IMR-90 (cell line): ENCODE measurements around the gene ZNF217. TPM values are rescaled to one million over a fixed set of nuclear protein-coding genes. Genes with fewer than 3 reads are reported as not detected.

Experiments used
- ATAC-seq: fragments of 200-7000 bp; cut with Tn5 transposase; 2 replicates; pipeline ENCODE4 v1.9.1; 2020; ENCODE audit warnings: low read depth, mild to moderate bottlenecking, moderate library complexity
- BruUV-seq: library from RNA; stranded (reverse); fragments of 400-500 nt; replicated peaks from 2 replicates; lab custom pipeline; 2021; lab: Mats Ljungman, UMichigan
- CTCF ChIA-PET: fragments of 300-600 bp; formaldehyde crosslinking; extraction: SDS; loops from one replicate; lab custom pipeline; 2021; ENCODE audit warnings: antibody characterized with exemption; lab: Yijun Ruan, JAX
- POLR2A ChIA-PET: fragments of 300-600 bp; sonication (Branson Sonifier 250); formaldehyde crosslinking; loops from one replicate; lab custom pipeline; 2022; ENCODE audit warnings: antibody characterized with exemption; ENCODE audit not compliant: unreplicated experiment; lab: Charles Lee
- DNase-seq: peaks from one replicate; pipeline ENCODE4 v3.0.0; 2013
- H2AFZ ChIP-seq: replicated peaks from 2 replicates; pipeline ENCODE3; 2013; ENCODE audit warnings: low read length, mild to moderate bottlenecking; ENCODE audit not compliant: poor library complexity
- H2AK5ac ChIP-seq: 2 replicates; pipeline ENCODE4 v1.6.1; 2013; ENCODE audit warnings: low read depth, low read length, inconsistent platforms
- H2AK9ac ChIP-seq: replicated peaks from 2 replicates; pipeline ENCODE3; 2013; ENCODE audit warnings: mild to moderate bottlenecking, low read depth, low read length, moderate library complexity; ENCODE audit not compliant: poor library complexity
- H2BK120ac ChIP-seq: 2 replicates; pipeline ENCODE4 v1.6.1; 2013; ENCODE audit warnings: low read depth, low read length, inconsistent platforms
- H2BK15ac ChIP-seq: 3 replicates; pipeline ENCODE4 v1.6.1; 2013; ENCODE audit warnings: low read depth, low read length, inconsistent platforms
- H2BK20ac ChIP-seq: 2 replicates; pipeline ENCODE4 v1.6.1; 2013; ENCODE audit warnings: low read depth, mild to moderate bottlenecking, inconsistent platforms, low read length, moderate library complexity
- H2BK5ac ChIP-seq: 2 replicates; pipeline ENCODE4 v1.6.1; 2013; ENCODE audit warnings: mild to moderate bottlenecking, low read depth, low read length, inconsistent platforms; ENCODE audit not compliant: poor library complexity, severe bottlenecking
- H3K14ac ChIP-seq: replicated peaks from 2 replicates; pipeline ENCODE4 v1.6.1; 2013; ENCODE audit warnings: low read depth, low read length, inconsistent platforms
- H3K18ac ChIP-seq: 2 replicates; pipeline ENCODE4 v1.6.1; 2013; ENCODE audit warnings: low read depth, low read length, control low read depth
- H3K23ac ChIP-seq: 2 replicates; pipeline ENCODE4 v1.6.1; 2013; ENCODE audit warnings: low read depth, low read length, inconsistent platforms
- H3K27ac ChIP-seq: 2 replicates; pipeline ENCODE4 v1.5.1; 2013; ENCODE audit warnings: mild to moderate bottlenecking, control low read depth, low read length; ENCODE audit not compliant: insufficient read depth
- H3K27me3 ChIP-seq: 2 replicates; pipeline ENCODE4 v1.6.1; 2013; ENCODE audit warnings: low read length; ENCODE audit not compliant: control insufficient read depth, insufficient read depth
- H3K36me3 ChIP-seq: 2 replicates; pipeline ENCODE4 v1.6.1; 2013; ENCODE audit warnings: low read length, mixed read lengths; ENCODE audit not compliant: control insufficient read depth, insufficient read depth
- H3K4ac ChIP-seq: 2 replicates; pipeline ENCODE4 v1.6.1; 2013; ENCODE audit warnings: low read depth, low read length, inconsistent platforms
- H3K4me1 ChIP-seq: 2 replicates; pipeline ENCODE4 v1.6.1; 2013; ENCODE audit warnings: low read length, mixed read lengths; ENCODE audit not compliant: control insufficient read depth, insufficient read depth
- H3K4me2 ChIP-seq: 2 replicates; pipeline ENCODE4 v1.6.1; 2013; ENCODE audit warnings: low read depth, mild to moderate bottlenecking, control low read depth, low read length, moderate library complexity
- H3K4me3 ChIP-seq: 2 replicates; pipeline ENCODE4 v1.5.1; 2013; ENCODE audit warnings: low read depth, mild to moderate bottlenecking, control low read depth, low read length, moderate library complexity; ENCODE audit not compliant: insufficient read depth
- H3K56ac ChIP-seq: 2 replicates; pipeline ENCODE4 v1.6.1; 2013; ENCODE audit warnings: low read length, inconsistent platforms; ENCODE audit not compliant: insufficient read depth; ENCODE audit errors: extremely low read depth
- H3K79me1 ChIP-seq, 2 experiments: 2 replicates each; pipeline ENCODE4 v1.6.1; 2013; ENCODE audit warnings: low read length in 2 of 2, inconsistent platforms in 1 of 2, low read depth in 1 of 2
- H3K9ac ChIP-seq: 2 replicates; pipeline ENCODE4 v1.6.1; 2013; ENCODE audit warnings: low read depth, low read length, control low read depth
- H3K9me1 ChIP-seq: 2 replicates; pipeline ENCODE4 v1.6.1; 2013; ENCODE audit warnings: low read length, inconsistent platforms; ENCODE audit not compliant: insufficient read depth
- H3K9me3 ChIP-seq: 2 replicates; pipeline ENCODE4 v1.6.1; 2013; ENCODE audit warnings: low read length; ENCODE audit not compliant: control insufficient read depth, insufficient read depth
- H4K20me1 ChIP-seq: 2 replicates; pipeline ENCODE4 v1.6.1; 2013; ENCODE audit warnings: low read length, inconsistent platforms; ENCODE audit not compliant: insufficient read depth
- H4K5ac ChIP-seq: 2 replicates; pipeline ENCODE4 v1.6.1; 2013; ENCODE audit warnings: mild to moderate bottlenecking, low read depth, low read length, control low read depth
- H4K8ac ChIP-seq, 2 experiments: 2 replicates each; pipeline ENCODE4 v1.6.1; 2013; ENCODE audit warnings: low read depth in 2 of 2, low read length in 2 of 2, control low read depth in 1 of 2, inconsistent platforms in 1 of 2
- H4K91ac ChIP-seq: 2 replicates; pipeline ENCODE4 v1.6.1; 2013; ENCODE audit warnings: low read depth, low read length, inconsistent platforms; ENCODE audit not compliant: insufficient read depth
- CHD1 ChIP-seq: IDR thresholded peaks from 2 replicates; pipeline ENCODE4 v1.6.1; 2012; ENCODE audit warnings: low read depth, low read length, improper control_type of control experiment
- FOS ChIP-seq: fragments of 150-350 bp; IDR thresholded peaks from 2 replicates; pipeline ENCODE4 v1.6.1; 2016; ENCODE audit warnings: low read depth, low read length
- MAFK ChIP-seq: IDR thresholded peaks from 2 replicates; pipeline ENCODE4 v1.6.1; 2012; ENCODE audit warnings: low read depth, low read length, improper control_type of control experiment
- NFE2L2 ChIP-seq: fragments of 150-350 bp; IDR thresholded peaks from 2 replicates; pipeline ENCODE4 v1.6.1; 2016; ENCODE audit warnings: low read depth, mild to moderate bottlenecking, low read length
- POLR2A ChIP-seq: IDR thresholded peaks from 2 replicates; pipeline ENCODE4 v1.6.1; 2012; ENCODE audit warnings: mild to moderate bottlenecking, low read depth, low read length
- RAD21 ChIP-seq: IDR thresholded peaks from 2 replicates; pipeline ENCODE4 v1.6.1; 2012; ENCODE audit warnings: low read length, improper control_type of control experiment
- RFX5 ChIP-seq: IDR thresholded peaks from 2 replicates; pipeline ENCODE4 v1.8.0; 2012; ENCODE audit warnings: low read depth, mild to moderate bottlenecking, low read length, moderate library complexity
- SMC3 ChIP-seq: fragments of 150-350 bp; IDR thresholded peaks from 2 replicates; pipeline ENCODE4 v1.6.1; 2016; ENCODE audit warnings: low read depth, mild to moderate bottlenecking, antibody characterized with exemption, low read length, moderate library complexity
- USF2 ChIP-seq: fragments of 150-350 bp; IDR thresholded peaks from 2 replicates; pipeline ENCODE4 v1.6.1; 2017; ENCODE audit warnings: mild to moderate bottlenecking, antibody characterized with exemption, low read length, low read depth
- WGBS, 2 experiments: methylation state at CpG; one replicate each; pipeline versions ENCODE4 v1.1.5 to v1.1.7; 2013; ENCODE audit warnings: missing lambda C conversion rate in 2 of 2; ENCODE audit not compliant: insufficient read length in 1 of 2; ENCODE audit errors: extremely low coverage in 2 of 2; 5-methylcytosine and 5-hydroxymethylcytosine counted together
- dilution Hi-C: fragments of 300-500 bp; cut with HindIII; formaldehyde crosslinking; loops from one replicate; pipeline ENCODE4 v1.14.3; 2018; ENCODE audit warnings: low sequenced_read_pairs; ENCODE audit not compliant: unreplicated experiment
- in situ Hi-C: fragments of 300-500 bp; cut with MboI; formaldehyde crosslinking; loops from 3 replicates; pipeline ENCODE4 v1.14.3; 2019; ENCODE audit warnings: low sequenced_read_pairs, inconsistent platforms, mixed read lengths
- intact Hi-C: fragments of 100-400 bp; cut with micrococcal nuclease; formaldehyde crosslinking; loops from 2 replicates; pipeline ENCODE4 v1.10.0; 2022
- polyA plus RNA-seq, 3 experiments: library from polyadenylated mRNA; depleted of rRNA; stranded (reverse); fragments of >200 nt; gene quantifications; 2 replicates each; pipeline ENCODE4 v1.2.3, GENCODE V29; 2012; ENCODE audit warnings: low replicate concordance in 1 of 3
- total RNA-seq: library from RNA; depleted of rRNA; stranded (reverse); fragments of >200 nt; gene quantifications from 2 replicates; pipeline ENCODE4 v1.2.3, GENCODE V29; 2012

The ZNF217 gene
- total and polyA plus RNA-seq, 2 of the 4 experiments (the other 2 are of a cell fraction), result 9.1 to 27.8 TPM

GRCh38 chr20:53598140-53599043, 4.8 kb upstream of the ZNF217 start:
- Histone ChIP-seq H3K18ac (peak overlapping the region; percentile 57), H3K27me3 (no peaks in the 10 kb centered on the region), H3K27ac (no peak overlapping the region), H3K79me1 (no peaks in the 10 kb centered on the region), H3K14ac (no peak overlapping the region), H4K20me1 (no peaks in the 10 kb centered on the region), H2AK9ac (peak overlapping the region; percentile 65), H3K4me1 (peaks cover 5% of the 10 kb centered on the region), H2BK5ac (no peak overlapping the region), H2BK20ac (no peak overlapping the region; the same call in 1 of the 2 replicates), H3K4me3 (no peak overlapping the region), H3K4ac (peak overlapping the region; percentile 40; the same call in 1 of the 2 replicates), H4K5ac (no peak overlapping the region), H3K9me1 (no peaks in the 10 kb centered on the region), H3K23ac (0 out of 2 replicates have a peak overlapping the region, but pooled peaks have one; percentile 31), H2AFZ (peak overlapping the region; percentile 13), H2BK15ac (no peak overlapping the region), H4K8ac (no peak overlapping the region), H3K56ac (no peak overlapping the region), H3K9ac (no peak overlapping the region), H3K36me3 (no peaks in the 10 kb centered on the region), H2BK120ac (peak overlapping the region; percentile 25; the same call in 1 of the 2 replicates), H3K9me3 (no peaks in the 10 kb centered on the region), H2AK5ac (peak overlapping the region; percentile 64; the same call in 1 of the 2 replicates), H3K4me2 (no peak overlapping the region), H4K91ac (no peak overlapping the region)
- WGBS, 2 experiments, result 92% methylated on average over 6 of the region's 9 CpGs; no CpG with 5 or more reads in 1 of the 2 experiments
- ATAC-seq, result no peak
- intact Hi-C loops, result loop anchor here (5.0 kb wide), 1 partner anchor 59 kb away; no protein-coding TSS in a partner anchor
- POLR2A ChIA-PET, result no interaction called here
- no peak for DNase-seq
- TF ChIP-seq FOS (no peak), POLR2A (no peak), RFX5 (no peak), CHD1 (no peak), SMC3 (no peak), RAD21 (no peak), MAFK (no peak), USF2 (no peak), NFE2L2 (no peak)
- in situ Hi-C loops, result no loop called here
- dilution Hi-C loops, result no loop called here
- BruUV-seq, result no TSS peak
- CTCF ChIA-PET, result no interaction called here
